Hepatic stellate cell (primary cell): ENCODE data around the gene PLCB1.
A peak's percentile ranks its signal among the peaks of the same experiment; 100 is the strongest.
"Not testable (repeated sequence)": the region's sequence is repeated elsewhere in the genome, so short reads cannot be mapped to it uniquely, and the experiment has no call there.

Source experiments
- DNase-seq: peaks from one replicate; pipeline ENCODE4 v3.0.0; 2011; ENCODE audit warnings: low spot score

PLCB1 gene

DNA sequence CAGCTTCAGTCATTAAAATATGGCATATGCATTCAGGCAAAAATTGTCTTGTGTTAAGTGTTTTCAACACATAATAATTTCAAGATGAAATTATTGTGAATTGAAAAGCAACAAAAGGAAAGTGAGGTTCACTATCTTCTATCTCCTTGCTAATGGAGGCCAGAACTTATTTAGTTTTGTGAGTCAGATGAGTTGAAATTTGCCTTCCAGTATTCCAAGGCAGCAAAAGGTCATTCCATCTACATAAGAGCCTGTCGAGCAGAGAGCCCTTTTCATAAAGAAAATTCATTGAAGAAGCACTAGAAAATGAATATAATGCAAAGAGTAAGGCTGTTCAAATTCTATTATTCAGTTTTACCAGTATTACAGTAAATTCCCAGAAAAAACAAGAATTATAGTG lies 274.3 kb downstream of the PLCB1 start:
- no peak for DNase-seq

DNA sequence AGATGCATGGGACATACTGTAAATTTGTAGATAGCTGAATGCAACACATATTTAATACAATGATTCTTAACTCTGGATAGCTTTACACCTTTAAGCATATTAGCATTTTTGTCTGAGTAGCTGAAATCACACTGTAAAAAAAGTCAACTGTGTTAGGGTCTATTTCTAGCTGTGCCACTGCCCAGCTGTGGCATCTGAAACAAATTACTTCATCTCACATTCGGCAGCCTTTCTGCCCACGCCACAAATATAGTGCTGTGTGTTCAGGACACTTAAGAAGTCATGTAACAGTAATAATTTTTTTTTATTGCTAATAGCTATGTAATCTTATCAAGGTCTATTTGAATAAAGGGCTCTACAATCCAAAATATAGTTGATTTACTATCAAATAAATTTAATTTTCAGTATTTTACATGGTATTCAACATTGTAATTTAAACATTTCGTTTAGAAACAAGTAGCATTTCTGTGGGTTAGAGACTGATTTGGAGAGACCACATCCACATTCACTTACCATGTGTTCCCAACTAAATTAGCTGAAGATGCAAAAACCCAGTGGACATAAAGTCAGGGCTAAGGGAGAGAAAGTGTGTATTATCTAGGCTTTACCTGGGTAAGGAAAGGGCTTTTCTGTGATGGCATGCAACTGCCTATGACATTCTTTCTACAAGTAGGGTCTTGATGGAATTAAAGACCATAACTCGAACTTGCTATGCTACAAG lies 276.7 kb downstream of the PLCB1 start:
- no peak for DNase-seq

DNA sequence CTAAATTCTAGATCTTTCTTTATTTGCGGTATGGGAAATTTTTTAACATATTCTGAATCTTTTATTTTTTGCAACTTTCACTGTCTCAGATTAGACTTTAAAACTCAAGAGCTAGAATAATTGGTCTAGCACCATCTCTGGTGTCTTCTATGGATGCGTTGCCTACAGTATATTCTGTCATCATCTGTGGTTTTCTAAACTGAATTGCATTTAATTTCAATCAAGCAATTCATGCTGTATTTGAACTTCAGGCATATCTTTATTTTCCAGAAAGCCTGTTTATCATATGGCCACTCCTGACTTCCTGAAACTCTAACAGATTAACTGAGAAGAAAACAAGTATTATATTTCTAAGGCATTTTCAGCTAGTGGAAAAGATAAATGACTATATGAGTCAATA lies 281.6 kb downstream of the PLCB1 start:
- DNase-seq = no peak

DNA sequence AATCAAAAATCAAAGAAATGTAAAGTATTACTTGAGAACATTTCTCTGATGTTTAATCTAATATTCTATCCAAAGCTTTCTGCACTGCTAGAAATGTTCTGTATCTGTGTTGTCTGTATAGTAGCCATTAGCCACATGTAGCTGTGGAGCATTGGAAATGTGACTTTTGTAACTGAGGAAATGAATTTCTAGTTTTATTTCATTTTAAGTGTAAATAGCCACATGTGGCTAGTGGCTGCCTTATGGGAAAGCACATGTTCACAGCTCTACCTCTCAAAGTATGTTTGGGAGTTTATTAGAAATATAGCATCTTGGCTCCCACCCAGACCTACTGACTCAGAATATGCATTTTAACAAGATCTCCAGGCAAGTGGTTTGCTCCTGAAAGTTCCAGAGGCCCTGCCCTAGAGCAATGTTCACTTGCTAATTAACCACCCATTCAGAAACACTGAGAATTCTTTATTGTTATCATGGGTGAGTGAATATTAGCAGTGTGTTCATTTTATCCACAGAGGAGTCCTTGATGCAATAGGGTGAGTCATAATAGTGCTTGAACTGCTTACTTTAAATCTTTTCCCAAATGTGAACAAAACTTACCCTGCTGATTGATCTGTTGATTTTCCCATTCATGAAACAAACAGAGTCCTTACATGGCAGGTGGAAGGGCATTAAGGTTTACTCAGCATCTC lies 282.7 kb downstream of the PLCB1 start:
- no peak for DNase-seq

DNA sequence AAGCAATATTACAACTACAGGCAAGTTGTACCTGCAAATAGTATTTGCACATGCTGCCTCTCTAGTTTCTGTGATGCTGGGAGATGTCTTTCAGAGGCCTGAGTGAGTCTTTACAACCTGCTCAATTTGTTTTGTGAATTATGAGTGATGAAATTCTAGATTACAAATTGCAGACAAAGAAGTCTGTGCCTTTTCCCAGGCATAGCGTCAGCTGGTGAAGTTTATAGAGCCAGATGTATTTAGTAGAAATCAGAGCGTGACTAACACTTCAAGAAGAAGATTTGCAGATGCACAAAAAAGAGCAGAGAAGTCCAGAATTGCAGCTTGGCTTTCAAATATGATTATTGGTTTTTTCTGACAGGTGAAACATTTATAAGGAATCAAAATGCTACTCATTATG lies 289.9 kb downstream of the PLCB1 start:
- no peak for DNase-seq

DNA sequence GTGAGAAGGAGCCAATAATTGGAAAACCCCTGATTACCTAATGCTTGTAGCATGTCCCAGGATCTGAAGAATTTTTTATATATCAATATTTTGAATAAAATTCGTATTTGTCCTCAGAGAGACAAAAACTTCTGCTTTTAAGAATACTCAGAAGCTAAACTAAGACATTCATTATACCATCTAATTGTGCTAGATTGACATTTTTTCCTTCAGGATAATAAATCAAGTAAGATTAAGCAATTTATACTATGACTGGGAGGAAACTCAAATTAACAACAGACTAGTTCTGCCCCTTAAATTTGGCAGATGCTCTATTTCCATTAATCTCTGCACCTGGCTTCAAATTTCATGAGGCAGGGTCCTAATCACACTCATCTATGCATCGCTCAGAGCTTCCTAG lies 291.4 kb downstream of the PLCB1 start:
- no peak for DNase-seq

DNA sequence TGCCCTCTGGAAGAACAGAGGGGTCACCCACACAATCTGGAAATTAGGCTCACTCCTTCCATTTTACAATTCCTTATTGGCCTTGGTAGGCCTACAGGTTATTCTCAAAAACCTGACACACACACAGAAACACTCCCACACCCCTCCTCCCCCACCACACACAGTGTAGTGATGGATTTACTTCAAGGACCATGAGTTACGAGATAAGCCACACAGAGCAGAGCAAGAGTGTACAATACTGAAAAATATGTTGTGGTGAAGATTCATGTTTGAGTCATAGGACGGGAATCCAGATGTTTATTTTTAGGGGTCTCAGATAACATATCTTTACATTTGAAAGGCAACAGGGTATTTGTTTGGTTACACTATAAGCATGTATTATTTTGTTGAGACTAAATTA lies 291.9 kb downstream of the PLCB1 start:
- DNase-seq = no peak

DNA sequence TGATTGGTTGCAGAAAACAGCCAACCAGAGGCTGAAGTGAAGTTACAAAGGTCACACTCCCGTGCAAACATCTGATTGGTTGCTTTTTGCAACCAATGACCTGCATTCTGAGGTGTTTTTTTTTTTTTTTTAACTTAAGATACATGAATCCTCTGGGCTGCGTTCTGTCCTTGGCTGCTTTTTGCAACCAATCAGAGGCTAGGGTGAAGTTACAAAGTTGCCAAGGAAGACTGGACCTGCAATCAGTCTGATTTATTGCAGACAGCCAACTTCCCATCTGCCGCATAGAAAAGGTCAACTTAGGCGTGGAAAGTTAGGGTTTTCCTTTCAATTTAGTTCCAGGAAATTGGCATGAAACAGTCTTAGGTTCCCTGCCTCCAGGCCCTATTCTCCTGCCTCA lies 292.9 kb downstream of the PLCB1 start:
- no peak for DNase-seq

DNA sequence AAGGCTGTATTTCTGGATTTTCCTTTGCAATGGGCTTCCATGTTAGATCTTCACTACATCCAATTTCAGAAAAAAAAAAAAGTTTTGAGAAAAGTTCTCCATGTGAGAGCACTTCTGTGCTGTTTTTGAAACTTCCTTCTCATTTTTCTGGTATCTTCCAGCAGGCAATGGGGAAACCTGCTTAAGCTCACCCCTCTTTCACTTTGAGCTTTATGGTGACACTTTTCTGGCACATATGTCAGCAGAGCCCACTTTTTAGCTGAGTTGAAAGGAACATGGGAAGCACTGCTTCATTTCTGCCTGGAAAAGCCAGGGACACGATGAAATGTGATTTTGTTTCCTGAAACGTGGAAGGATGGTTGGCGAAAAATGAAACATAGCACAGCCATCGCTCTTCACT lies 293.7 kb downstream of the PLCB1 start:
- no peak for DNase-seq

DNA sequence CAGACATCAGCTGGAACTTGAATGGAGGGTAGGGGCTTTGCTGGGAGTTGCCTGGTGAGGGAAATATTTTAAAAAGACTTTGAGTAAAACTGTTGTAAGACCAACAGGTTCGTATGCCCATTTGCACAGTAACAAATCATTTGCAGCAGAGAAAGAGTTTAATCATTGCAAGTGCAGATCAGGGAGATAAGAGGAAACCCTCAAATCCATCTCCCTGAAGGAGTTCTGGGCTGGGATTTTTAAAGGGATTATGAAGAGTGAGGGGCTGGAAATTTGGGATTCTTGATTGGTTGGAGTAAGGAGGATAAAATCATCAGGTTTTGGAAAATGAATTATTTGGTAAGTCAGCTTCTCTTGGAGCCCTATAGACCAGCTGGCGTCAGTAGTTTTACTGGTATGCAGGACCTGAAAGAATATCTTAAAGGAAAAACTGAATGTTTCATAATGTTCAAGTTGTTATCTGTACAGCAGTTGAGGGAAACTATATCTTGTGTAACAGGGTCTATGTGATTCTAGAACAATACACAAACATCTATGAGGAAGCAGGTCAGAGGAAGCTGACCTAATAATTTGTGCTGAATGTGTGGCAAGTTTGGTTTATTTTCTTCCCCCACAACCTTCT lies 295.5 kb downstream of the PLCB1 start:
- DNase-seq = no peak

DNA sequence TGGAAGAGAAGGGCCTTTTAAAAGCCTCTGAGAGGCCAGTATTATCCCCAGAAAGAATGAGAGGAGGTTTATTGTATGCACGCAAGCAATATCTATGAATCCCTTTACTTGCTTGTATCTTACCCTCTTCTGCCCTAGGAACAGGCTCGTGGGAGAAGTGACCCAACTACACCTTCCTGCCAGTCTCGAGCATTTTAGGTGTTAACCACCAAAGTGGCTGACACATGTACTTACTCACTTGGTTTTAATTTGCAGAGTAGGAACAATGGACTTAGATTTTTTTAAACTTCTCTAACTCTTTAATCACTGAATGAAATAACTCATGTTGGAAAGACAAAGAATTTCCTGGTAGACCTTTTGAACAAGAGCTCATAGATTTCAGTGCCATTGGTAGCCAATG lies 296.9 kb downstream of the PLCB1 start:
- no peak for DNase-seq

DNA sequence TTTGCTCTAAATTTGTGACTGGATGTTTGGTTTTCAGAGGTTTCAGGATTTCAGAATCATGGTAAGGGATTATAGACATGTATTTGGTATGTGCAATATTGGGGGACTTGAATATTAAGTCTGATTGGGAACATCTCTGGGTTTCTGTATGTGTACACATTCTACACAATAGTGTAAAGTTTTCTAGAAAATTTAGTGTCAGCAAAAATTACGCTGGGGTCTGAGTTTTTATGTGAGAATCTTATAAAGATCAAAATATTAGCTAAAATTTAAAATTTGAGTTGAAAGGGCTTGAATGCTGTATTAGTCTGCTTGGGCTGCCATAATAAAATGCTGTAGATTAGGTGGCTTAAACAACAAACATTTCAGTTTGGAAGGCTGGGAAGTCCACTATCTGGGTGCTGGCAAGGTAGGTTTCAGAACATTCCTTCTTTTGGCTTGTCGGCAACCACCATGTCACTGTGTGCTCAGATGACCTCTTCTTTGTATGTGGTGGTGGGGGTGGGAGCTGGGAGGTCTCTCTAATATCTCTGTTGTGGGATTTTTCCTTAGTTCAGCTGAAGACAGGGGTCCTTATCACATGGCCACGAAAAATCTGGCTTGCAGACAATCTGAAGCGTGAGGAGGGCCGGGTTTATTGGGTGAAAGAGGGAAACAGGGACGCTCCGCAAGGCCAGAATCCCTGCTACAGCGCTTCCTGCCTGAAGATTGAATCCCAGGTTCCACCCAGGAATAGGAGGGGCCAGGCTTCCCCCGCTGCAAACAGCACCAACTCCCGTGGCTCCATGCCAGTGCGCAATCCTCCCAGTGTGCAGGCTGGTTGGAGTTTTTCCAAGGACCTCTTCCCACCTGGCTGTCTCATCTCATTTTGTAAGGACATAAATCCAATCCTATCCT lies 299.7 kb downstream of the PLCB1 start:
- peak; percentile 26 for DNase-seq

DNA sequence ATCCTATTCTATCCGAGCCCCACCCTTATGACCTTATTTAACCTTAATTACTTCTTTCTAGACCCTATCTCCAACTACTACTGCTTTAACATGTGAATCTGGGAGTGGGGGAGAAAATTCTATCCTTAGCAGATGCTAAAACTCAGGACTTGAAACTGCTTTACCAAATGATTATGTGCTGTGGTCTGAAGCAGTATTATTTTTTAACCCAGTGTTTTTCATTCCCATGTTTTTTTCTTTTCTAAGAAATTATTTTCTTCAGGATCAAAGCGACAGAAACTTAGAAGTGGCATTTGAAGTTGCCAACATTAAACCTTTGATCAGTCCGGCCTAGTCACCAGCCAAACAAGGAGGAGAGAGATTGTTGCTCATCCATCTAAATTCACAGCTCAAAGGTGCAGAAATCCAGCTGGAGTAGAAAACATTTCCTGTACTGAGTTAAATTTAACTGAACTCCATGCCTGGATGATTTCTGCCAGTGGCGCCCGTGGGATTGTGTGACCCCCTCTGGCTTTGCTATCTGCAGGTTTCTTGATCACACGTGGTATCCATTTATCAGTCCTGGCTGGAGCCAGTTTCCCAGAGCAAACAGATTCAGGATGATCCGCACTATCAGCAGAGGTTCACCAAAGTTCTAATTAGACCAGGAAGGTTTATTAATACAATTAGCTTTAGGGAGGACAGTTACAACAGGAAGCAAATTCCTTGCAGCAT lies 300.5 kb downstream of the PLCB1 start:
- no peak for DNase-seq

DNA sequence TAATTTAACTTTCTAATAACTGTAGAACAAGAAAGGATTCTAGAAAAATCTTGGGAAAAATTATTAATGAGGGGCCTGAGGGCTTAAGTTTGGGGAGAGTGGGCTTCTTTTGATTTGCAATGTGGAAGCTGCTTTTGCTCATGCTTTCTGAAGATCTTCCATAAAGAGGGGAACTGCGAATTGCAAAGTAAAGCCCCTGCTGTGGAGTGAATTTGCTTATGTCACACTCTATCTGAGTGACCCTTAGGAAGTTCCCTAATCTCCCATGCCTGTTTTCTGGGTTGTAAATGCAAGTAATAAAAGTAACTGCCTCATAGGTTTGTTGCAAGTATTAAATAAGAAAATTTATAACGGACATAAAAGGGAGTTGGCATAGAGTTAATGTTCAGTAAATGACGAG lies 301.2 kb downstream of the PLCB1 start:
- DNase-seq = no peak

DNA sequence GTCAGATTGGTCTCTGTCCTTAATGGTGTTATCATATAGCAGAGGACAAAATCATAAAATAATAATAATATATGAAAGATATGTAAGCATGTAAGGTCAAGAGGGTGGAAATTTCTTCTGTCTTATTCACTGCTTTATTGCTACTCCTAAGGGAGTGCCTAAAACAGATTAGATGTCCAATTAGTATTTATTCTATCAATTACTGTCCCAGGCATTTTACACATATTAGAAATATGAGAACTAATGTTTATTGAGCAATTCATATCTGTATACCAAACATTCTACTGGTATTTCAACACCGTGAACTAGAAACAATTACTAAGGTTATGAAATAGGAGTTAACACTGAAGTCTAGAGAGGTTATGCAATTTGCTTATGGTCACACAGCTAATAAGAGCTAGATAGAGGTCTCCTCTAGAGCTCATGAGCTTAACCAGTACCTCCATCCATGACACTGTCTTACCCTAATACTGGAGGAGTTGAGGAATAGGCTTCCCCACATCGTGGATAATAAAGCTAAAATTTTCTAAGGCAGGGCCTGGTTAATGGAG lies 302.3 kb downstream of the PLCB1 start:
- DNase-seq = no peak

DNA sequence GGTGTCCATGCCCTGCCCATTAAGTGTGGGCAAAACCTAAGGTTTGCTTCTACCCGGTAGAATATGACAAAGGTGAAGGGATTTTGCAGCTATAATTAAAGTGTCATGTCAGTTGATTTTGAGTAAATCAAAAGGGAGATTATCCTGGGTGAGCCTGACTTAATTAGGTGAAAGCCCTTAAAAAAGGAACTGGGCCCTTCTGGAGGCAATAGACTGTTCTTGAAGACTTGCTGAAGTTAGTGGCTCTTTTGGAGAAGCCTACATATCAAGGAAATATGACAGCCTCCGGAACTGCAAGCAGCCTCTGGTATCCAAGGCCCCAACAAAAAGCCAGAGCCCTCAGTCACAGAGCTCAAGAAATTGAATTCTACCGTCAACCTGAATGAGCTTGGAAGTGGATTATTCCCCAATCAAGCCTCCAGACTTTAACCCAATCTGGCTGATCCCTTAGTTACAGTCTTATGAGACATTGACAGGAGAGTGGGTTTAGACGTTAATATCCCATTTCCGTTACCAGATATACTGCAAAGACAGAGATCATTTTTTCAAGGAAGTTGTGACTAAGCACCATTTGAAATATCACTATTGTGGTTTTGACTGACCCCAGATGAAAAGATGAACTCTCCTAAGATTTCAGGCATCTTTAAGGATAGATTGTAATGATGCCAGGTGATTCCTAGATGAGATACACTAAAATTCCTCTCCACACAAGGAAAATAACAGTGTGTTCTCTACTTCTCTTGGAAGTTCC lies 303.4 kb downstream of the PLCB1 start:
- DNase-seq = no peak

DNA sequence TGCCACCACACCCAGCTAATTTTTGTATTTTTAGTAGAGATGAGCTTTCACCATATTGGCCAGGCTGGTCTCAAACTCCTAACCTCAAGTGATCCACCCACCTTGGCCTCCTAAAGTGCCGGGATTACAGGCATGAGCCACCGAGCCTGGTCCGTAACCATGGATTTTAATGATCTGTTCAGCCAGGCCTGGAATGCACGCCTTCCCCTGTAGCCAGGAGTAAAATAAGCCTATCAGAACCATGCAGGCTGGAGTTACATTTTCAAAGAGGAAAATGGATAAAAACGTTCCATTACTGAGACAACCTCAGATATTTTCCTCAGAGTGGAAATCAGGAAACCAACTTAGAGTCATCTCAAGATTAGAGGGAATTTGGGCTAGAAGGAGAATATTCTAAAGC lies 304.9 kb downstream of the PLCB1 start:
- DNase-seq = not testable (repeated sequence)

DNA sequence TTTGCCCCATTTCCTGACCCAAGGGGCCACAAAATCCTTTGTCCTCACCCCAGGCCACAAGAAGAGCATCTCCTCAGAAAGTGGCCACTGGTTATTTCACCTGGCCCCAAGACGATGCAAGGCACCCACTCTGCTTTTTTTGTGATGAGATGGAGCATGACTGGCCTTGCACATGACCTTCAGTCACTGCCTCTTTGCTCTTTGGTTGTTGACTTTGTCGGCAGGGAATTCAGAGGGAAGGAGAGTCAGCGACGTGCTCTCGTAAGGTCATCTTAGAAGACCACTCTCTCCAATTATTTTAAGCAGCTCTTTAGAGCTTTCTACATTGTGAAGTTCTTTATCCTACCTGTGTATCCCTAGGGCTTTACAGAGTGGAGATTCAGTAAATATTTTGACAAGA lies 306.7 kb downstream of the PLCB1 start:
- no peak for DNase-seq

DNA sequence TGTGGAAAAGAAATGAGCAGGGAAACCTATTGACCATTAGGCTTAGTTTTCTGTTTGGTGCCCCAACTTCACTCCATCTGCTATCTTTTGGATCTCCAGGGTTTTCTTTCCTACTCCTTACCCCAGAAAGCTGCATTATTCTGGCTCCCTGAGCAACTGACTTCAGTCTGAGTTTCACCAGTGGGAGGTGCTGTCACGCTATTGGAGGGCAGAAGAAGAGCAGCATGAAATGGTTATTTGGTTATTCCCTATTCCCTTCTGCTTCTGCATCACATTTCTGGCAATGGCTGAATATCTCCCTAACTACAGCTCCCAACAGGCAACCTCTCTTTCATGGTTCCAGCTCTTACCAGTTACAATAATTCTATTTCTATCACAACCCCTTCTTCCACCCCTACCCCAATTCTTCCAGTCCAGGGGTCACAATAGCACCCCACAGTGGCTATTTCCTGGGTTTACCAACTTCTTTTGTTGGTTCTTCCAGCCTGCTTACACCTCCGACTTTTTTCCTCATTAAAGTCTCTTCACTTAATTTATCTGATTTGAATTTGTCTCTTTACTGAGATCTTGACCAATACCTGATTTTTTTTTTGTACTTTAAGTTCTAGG lies 311.5 kb downstream of the PLCB1 start:
- no peak for DNase-seq
